PFSK-1 (cell line): ENCODE results near the gene ANO3.

Experiments used
- FOXP2 ChIP-seq: optimal IDR thresholded peaks from 2 replicates; pipeline ENCODE3; 2011; ENCODE audit warnings: borderline replicate concordance, control low read depth, inconsistent platforms; ENCODE audit not compliant: insufficient read depth; ENCODE audit errors: extremely low read length, extremely low read depth
- POLR2AphosphoS5 ChIP-seq: IDR thresholded peaks from 2 replicates; pipeline ENCODE4 v1.6.1; 2012; ENCODE audit warnings: low read depth, mild to moderate bottlenecking, control low read depth, low read length, moderate library complexity
- REST ChIP-seq, 2 experiments: IDR thresholded peaks; 2 replicates each; pipeline versions ENCODE4 v1.6.1 to v1.8.0; 2011 to 2012; ENCODE audit warnings: low read depth in 2 of 2, low read length in 2 of 2, control low read depth in 1 of 2, inconsistent platforms in 1 of 2, mild to moderate bottlenecking in 1 of 2, moderate library complexity in 1 of 2; ENCODE audit not compliant: insufficient read depth in 1 of 2
- SIN3A ChIP-seq: IDR thresholded peaks from 2 replicates; pipeline ENCODE4 v1.6.1; 2012; ENCODE audit warnings: mild to moderate bottlenecking, low read length, moderate library complexity, borderline replicate concordance; ENCODE audit not compliant: insufficient read depth
- TAF1 ChIP-seq: IDR thresholded peaks from 2 replicates; pipeline ENCODE4 v1.6.1; 2012; ENCODE audit warnings: low read length, control low read depth, borderline replicate concordance; ENCODE audit not compliant: insufficient read depth

Gene ANO3

DNA sequence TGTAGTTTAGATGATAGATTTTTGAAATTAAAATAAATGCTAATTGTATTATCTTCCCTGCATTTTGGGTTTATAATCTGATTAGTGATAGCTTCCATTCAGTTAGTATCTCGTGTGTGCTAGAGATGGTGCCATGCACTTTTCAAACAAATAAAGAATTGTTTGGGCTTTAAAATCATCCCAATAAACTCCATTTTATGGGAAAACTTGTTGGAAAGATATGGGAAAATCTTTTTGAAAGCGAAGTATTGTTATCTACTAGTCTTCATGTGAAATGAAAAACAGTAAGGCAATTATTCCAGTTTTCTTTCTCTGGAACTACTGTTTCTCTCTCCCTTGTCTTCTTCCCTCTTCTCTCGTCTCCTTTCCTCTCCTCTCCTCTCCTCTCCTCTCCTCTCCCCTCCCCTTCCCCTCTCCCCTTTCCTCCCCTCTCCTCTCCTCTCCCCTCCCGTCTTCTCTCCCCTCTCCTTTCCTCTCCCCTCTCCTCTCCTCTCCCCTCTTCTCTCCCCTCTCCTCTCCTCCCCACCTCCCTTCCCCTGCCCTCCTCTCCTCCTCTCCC lies 268.0 kb downstream of the ANO3 start:
- TF ChIP-seq REST (IDR thresholded peaks at IDR 0.05; ENCODE audit: insufficient read depth in 1 of 2, low read depth in 2 of 2, low read length in 2 of 2) (no peak), SIN3A (no peak), TAF1 (no peak), POLR2AphosphoS5 (no peak), FOXP2 (no peak)

DNA sequence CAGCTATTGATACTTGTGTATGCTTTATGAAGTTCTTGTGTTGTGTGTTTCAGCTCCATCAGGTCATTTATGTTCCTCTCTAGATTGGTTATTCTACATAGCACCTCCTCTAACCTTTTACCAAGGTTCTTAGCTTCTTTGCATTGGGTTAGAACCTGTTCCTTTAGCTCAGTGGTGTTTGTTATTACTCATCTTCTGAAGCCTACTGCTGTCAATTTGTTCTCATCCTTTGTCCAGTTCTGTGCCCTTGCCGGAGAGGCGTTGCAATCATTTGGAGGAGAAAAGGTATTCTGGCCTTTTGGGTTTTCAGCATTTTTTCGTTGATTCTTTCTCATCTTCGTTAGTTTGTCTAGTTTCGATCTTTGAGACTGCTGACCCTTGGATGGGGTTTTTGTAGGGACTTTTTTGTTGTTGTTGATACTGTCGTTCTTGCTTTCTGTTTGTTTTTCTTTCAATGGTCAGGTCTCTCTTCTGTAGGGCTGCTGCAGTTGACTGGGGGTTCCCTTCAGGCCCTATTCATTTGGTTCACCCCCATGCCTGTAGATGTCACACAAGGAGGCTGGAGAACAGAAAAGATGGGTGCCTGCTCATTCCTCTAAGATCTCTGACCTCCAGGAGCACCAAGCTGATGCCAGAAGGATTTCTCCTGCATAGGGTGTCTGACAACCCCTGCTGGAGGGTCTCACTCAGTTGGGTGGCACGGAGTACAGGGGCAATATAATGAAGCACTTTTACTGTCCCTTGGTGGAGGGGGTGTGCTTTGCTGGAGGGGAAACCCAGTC lies 276.0 kb downstream of the ANO3 start:
- TF ChIP-seq REST (IDR thresholded peaks at IDR 0.05; ENCODE audit: insufficient read depth in 1 of 2, low read depth in 2 of 2, low read length in 2 of 2) = no peak
- TF ChIP-seq TAF1 = no peak
- TF ChIP-seq SIN3A = no peak
- no peak for TF ChIP-seq POLR2AphosphoS5
- no peak for TF ChIP-seq FOXP2

DNA sequence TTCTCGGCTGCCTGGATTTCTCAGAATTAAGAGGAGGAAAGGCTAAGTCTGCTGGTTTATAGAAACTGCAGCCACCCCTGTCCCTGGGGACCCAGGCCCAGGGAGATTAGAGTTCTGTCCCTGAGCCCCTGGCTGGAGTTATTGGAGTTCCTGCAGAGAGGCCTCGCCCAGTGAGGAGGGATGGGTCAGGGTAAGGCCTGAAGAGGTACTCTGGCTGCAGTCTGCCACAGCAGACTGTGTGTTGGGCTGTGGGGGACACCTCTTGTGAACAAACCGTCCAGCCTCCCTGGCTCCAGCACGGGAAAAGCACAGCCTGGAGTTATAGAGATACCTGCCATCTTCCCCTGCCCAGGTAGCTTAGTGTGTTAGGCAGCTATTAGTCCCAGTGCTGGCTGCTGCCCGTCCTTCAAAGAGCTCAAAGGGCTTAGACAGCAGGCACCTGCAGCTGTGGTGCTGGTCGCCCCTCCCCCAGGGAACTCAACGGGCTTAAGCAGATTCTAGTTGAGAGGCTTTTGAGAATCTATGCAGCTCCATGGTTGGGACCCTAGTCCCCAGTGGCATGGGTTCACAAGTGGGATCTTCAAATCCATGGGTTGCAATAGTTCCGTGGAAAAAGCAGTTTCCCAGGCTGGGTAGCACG lies 276.7 kb downstream of the ANO3 start:
- TF ChIP-seq FOXP2 (no peak), SIN3A (no peak), TAF1 (no peak), REST (IDR thresholded peaks at IDR 0.05; ENCODE audit: insufficient read depth in 1 of 2, low read depth in 2 of 2, low read length in 2 of 2) (no peak), POLR2AphosphoS5 (no peak)

- no peak for TF ChIP-seq FOXP2
- TF ChIP-seq TAF1 = no peak
- no peak for TF ChIP-seq SIN3A
- no peak for TF ChIP-seq REST (IDR thresholded peaks at IDR 0.05; ENCODE audit: insufficient read depth in 1 of 2, low read depth in 2 of 2, low read length in 2 of 2)
These were observed 281.8 kb downstream of the ANO3 start for GRCh38 chr11:26613759-26614158.
